Measurements from ENCODE around the gene STOML1. TPM values are rescaled to one million over a fixed set of nuclear protein-coding genes. Genes with fewer than 3 reads are reported as not detected.
"Not testable (repeated sequence)": the region's sequence is repeated elsewhere in the genome, so short reads cannot be mapped to it uniquely, and the experiment has no call there.

STOML1 gene
- total RNA-seq, 1 donor from 2014 or later, result 14.3 TPM

- DNase-seq (ENCODE audit: low spot score), result no peak
- Mint-ChIP-seq H3K36me3 (ENCODE audit: low read depth, unreplicated experiment) (peaks cover 16% of the 10 kb centered on the region), H3K27me3 (ENCODE audit: unreplicated experiment) (peaks cover 8% of the 10 kb centered on the region), H3K9me3 (ENCODE audit: unreplicated experiment) (no peaks in the 10 kb centered on the region), H3K4me1 (ENCODE audit: unreplicated experiment) (peaks cover 62% of the 10 kb centered on the region), H3K4me3 (ENCODE audit: unreplicated experiment) (no peak overlapping the region), H3K27ac (ENCODE audit: unreplicated experiment) (no peak overlapping the region)
- TF ChIP-seq CTCF (IDR thresholded peaks at IDR 0.05; ENCODE audit: unreplicated experiment), result no peak
Measured at GRCh38 chr15:73941044-73941443, 51.1 kb downstream of the STOML1 start.

DNA sequence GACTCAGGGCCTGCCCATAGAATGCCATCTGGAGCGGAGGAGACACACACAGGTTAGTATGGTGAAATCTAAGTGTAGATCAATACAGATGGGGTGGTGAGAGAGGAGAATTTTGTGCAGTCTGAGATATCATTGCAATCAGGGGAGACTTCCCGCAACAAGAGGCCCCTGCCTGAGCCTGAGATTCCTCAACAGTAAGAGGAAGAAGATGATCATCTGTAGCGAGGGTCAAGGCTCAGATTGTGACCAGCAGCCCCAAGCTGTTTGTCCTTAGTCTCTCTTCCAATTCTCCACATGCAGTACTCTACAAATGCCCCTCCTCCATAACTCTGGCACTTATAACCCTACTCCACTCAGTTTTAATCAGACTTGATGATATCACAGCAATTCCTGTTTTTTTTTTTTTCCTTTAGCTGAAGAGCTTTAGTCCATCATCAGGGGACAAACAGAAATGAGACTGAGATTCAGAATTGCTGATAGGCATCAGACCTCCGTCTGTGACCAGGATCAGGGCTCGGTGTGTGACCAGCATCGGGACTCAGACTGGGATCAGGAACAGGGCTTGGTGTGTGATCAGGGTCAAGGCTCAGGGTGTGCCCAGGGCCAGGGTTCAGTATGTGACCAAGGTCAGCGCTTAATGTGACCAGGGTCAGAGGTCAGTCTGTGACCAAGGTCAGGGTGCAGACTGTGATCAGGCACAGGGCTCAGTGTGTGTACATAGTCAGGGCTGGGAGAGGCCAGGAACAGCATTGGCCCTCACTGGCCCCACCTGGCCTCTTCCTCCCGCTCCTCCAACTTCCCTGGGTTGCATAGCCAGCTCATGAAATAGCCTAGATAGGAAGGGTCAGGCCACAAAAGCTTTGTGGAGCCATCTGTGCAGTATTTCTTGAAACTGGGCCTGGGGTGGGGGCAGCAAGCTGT is 51.8 kb downstream of the STOML1 start:
- Mint-ChIP-seq H3K27me3 (ENCODE audit: unreplicated experiment) (peaks cover 3% of the 10 kb centered on the region), H3K4me1 (ENCODE audit: unreplicated experiment) (peaks cover 69% of the 10 kb centered on the region), H3K36me3 (ENCODE audit: low read depth, unreplicated experiment) (peaks cover 12% of the 10 kb centered on the region), H3K9me3 (ENCODE audit: unreplicated experiment) (no peaks in the 10 kb centered on the region), H3K4me3 (ENCODE audit: unreplicated experiment) (peak overlapping the region; percentile 70), H3K27ac (ENCODE audit: unreplicated experiment) (no peak overlapping the region)
- no peak for TF ChIP-seq CTCF (IDR thresholded peaks at IDR 0.05; ENCODE audit: unreplicated experiment)
- DNase-seq (ENCODE audit: low spot score), result no peak

DNA sequence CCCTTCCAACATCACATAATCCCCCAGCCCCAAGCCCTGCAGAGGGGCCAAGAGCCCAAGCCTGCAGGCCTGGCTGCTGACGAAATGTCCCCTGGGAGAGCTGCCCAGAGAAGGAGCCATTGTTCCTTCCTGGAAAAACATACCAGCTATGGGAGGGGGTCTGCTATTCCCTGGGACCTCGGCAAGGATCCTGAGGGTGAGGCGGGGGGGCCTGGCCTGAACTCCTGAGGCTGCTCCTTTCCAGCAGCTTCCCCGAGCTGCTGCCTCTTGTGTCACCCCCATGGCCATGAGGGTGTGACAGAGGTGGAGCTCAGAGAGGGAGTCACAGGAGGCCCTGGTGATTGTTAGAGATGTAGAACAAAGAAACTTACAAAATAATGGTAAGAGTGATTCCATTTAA is 53.0 kb downstream of the STOML1 start:
- H3K36me3 Mint-ChIP-seq (ENCODE audit: low read depth, unreplicated experiment), result peaks cover 13% of the 10 kb centered on the region
- peaks cover 76% of the 10 kb centered on the region for H3K4me1 Mint-ChIP-seq (ENCODE audit: unreplicated experiment)
- no peak for TF ChIP-seq CTCF (IDR thresholded peaks at IDR 0.05; ENCODE audit: unreplicated experiment)
- peak overlapping the region; percentile 52 for H3K27ac Mint-ChIP-seq (ENCODE audit: unreplicated experiment)
- H3K9me3 Mint-ChIP-seq (ENCODE audit: unreplicated experiment), result no peaks in the 10 kb centered on the region
- peaks cover 9% of the 10 kb centered on the region for H3K27me3 Mint-ChIP-seq (ENCODE audit: unreplicated experiment)
- H3K4me3 Mint-ChIP-seq (ENCODE audit: unreplicated experiment), result peak overlapping the region; percentile 21
- DNase-seq (ENCODE audit: low spot score), result no peak

DNA sequence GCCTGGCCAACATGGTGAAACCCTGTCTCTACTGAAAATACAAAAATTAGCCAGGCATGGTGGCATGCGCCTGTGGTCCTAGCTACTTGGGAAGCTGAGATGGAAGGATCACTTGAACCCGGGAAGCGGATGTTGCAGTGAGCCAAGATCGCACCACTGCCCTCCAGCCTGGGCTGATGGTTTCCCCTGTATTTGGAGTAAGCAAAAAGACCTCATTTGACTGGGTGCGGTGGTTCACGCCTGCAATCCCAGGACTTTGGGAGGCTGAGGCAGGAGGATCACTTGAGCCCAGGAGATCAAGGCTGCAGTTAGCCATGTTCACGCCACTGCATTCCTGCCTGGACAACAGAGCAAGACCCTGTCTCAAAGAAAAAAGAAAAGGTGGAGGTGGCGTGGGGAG is 53.6 kb downstream of the STOML1 start:
- Mint-ChIP-seq H3K4me1 (ENCODE audit: unreplicated experiment) (peaks cover 77% of the 10 kb centered on the region), H3K36me3 (ENCODE audit: low read depth, unreplicated experiment) (peaks cover 13% of the 10 kb centered on the region)
- H3K27me3 Mint-ChIP-seq (ENCODE audit: unreplicated experiment); H3K4me3 Mint-ChIP-seq (ENCODE audit: unreplicated experiment); DNase-seq (ENCODE audit: low spot score); H3K27ac Mint-ChIP-seq (ENCODE audit: unreplicated experiment); H3K9me3 Mint-ChIP-seq (ENCODE audit: unreplicated experiment): not testable (repeated sequence)

DNA sequence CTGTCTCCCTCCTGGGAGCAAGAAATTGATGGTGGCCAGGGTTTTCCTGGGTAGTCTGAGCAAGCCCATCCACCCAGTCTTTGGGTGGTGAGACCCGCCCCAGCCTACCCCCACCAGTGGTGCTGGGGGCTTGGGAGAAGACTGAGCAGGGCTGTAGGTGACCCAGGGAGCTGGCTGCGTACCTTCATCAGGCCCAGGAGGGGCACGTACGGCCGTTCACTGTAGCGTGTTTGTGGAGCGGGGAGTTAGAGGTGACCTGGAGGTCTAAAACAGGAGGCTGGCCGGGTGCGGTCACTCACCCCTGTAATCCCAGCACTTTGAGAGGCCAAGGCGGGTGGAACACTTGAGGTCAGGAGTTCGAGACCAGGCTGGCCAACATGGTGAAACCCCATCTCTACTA is 54.4 kb downstream of the STOML1 start:
- DNase-seq (ENCODE audit: low spot score), result no peak
- Mint-ChIP-seq H3K4me1 (ENCODE audit: unreplicated experiment) (peaks cover 79% of the 10 kb centered on the region), H3K27ac (ENCODE audit: unreplicated experiment) (no peak overlapping the region), H3K36me3 (ENCODE audit: low read depth, unreplicated experiment) (peaks cover 14% of the 10 kb centered on the region), H3K4me3 (ENCODE audit: unreplicated experiment) (no peak overlapping the region), H3K9me3 (ENCODE audit: unreplicated experiment) (no peaks in the 10 kb centered on the region), H3K27me3 (ENCODE audit: unreplicated experiment) (peaks cover 6% of the 10 kb centered on the region)
- no peak for TF ChIP-seq CTCF (IDR thresholded peaks at IDR 0.05; ENCODE audit: unreplicated experiment)

Data from endothelial cell (in vitro differentiated cells).